GM10847 (cell line): ENCODE data around the gene KCNQ4.

Source experiments
- POLR2A ChIP-seq: IDR thresholded peaks from 2 replicates; pipeline ENCODE4 v1.6.1; 2011; ENCODE audit not compliant: insufficient read length; ENCODE audit errors: extremely low read depth

KCNQ4 gene

DNA sequence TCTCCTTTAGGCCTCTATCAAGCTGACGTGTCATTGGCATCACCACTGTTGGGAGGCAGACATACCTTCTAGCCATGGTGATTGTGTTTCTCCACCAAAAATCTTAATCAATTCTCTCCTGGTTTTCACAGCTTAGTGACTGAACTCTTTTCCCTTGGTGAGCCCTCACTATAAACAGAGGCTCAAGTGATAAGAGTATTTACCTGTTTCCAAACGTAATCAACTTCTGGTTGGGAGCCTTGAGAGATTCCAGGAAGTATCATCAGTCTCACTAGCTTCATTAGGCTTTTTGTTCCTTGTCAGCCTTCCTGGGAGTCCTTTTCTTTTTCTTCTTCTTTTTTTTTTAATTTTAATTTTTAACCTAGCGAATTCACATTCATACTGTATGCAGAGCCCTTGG lies 33.8 kb upstream of the KCNQ4 start:
- TF ChIP-seq POLR2A, result no peak

DNA sequence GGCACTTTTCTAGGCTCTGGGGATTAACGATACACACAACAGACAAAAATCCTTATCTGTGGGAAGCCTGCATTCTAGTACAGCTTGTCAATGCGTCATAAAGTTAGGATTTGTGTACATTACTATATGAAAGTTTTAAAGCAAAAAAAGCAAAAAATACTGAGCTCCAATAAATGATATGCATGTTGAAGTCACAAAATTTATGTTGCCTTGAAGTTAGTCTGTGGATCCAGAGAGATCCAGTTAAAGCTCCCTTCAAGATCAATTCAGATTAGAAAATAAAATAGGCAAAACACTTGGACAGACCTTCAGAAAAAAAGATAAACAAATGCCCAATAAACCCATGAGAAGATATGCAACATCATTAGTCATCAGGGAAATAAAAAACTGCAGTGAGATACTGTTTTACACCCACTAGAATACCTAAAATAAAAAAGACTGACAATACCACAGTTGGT lies 33.1 kb upstream of the KCNQ4 start:
- no peak for TF ChIP-seq POLR2A

GRCh38 chr1:40751802-40752201 lies 31.8 kb upstream of the KCNQ4 start:
- no peak for TF ChIP-seq POLR2A

- no peak for TF ChIP-seq POLR2A
These were observed 30.3 kb upstream of the KCNQ4 start for GRCh38 chr1:40753142-40753882.

DNA sequence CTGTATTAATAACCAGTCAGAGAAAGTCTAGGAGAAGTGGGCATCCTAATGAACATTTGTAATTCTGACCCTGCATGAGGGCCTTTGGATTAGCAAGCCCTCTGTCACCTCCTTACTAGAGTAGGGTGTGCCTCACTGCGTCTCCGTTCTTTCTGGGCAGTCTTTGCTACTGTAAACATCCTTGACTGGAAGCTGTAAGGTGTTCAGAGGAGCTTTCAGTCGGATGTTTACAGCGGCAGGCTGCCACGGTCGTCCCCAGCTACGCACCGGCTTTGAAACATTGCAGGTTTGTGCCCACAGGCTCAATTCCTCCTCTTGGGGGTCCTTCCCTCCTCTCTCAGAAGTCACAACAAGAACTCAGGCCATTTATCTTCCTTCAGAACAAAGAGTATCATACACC lies 29.4 kb upstream of the KCNQ4 start:
- no peak for TF ChIP-seq POLR2A

- TF ChIP-seq POLR2A, result no peak
These were observed 28.5 kb upstream of the KCNQ4 start for GRCh38 chr1:40755067-40755466.

DNA sequence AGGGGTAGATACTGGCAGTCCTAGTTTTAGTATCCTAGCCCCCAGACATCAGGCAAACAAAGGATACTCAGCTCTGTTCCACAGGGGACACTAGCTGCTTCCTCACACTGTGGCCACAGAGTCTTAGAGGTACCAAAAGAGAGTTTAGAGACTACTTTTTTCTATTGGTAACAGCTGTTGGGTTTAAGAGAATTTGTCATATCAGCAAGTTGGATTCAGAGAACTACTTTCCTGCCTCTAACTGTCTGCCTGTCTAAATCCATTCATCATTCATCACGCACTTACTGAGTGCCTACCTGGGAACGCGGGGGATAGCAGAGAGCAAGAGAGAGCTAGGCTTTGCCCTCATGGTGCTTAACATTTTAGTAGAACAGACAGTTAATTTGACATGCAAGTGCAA lies 27.1 kb upstream of the KCNQ4 start:
- no peak for TF ChIP-seq POLR2A

- TF ChIP-seq POLR2A, result no peak
These were observed 26.5 kb upstream of the KCNQ4 start for GRCh38 chr1:40757084-40757483.

DNA sequence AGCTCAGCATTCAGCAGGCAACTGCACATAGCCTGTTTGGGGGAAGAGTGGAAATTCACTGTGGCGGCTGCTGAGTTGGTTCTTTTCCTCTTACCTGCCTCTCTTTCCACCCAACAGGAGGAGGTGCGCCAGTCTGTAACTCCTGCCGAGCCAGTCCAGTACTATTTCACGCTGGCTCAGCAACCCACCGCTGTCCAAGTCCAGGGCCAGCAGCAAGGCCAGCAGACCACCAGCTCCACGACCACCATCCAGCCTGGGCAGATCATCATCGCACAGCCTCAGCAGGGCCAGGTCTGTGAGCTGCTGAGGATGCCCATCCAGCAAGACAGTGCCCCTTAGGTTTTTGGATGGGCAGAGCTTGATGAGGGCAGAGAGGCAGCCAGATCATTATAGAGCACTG lies 25.6 kb upstream of the KCNQ4 start:
- TF ChIP-seq POLR2A, result no peak

DNA sequence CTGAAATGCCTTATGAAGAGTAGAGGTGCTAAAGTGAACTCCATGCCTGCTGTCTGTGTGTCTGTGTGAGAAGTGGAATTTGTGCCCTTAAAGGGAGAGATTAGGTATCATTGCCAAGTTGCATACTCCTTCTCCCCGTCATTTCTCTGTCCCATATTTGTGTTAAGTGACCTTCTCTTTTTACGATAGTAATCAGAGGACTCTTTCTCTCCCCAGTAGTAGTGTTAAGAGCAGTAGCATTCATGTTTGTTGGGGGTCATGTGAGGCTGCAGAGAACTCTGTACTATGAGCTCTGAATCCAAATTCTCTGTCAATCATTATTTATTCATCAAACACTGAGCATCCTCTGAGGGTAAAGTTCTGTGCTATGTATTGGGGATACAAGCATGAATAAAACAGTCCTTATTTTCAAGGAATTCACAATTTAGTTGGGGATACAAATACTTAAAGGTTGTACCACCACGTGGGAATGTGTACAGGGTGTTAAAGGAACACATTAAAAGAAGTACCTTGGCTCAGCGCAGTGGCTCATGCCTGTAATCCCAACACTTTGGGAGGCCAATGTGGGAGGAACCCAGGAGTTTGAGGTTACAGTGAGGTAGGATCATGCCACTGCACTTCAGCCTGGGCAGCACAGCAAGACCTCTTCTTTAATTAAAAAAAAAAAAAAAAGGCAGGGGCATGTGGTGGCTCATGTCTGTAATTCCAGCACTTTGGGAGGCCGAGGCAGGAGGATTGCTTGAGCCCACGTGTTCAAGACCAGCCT lies 24.8 kb upstream of the KCNQ4 start:
- no peak for TF ChIP-seq POLR2A

DNA sequence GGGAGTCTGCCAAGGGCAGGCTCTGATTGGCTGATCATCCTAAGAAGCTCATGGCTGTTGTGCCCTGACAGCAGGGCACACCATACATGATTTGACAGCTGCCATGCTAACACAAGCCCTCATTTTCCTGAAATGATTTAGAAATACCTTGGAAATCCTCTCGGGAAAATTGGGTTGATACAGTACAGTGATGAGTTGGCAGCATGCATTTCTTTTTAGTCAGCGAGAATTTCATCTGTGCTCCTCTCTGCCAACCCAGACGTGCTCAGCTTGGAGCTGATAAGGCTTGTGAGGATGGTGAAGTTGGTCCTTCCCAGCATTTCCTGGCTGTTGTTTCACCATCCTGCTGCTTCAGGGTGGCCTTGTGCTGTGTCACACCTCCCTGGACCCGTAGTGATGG lies 22.6 kb upstream of the KCNQ4 start:
- TF ChIP-seq POLR2A, result no peak

DNA sequence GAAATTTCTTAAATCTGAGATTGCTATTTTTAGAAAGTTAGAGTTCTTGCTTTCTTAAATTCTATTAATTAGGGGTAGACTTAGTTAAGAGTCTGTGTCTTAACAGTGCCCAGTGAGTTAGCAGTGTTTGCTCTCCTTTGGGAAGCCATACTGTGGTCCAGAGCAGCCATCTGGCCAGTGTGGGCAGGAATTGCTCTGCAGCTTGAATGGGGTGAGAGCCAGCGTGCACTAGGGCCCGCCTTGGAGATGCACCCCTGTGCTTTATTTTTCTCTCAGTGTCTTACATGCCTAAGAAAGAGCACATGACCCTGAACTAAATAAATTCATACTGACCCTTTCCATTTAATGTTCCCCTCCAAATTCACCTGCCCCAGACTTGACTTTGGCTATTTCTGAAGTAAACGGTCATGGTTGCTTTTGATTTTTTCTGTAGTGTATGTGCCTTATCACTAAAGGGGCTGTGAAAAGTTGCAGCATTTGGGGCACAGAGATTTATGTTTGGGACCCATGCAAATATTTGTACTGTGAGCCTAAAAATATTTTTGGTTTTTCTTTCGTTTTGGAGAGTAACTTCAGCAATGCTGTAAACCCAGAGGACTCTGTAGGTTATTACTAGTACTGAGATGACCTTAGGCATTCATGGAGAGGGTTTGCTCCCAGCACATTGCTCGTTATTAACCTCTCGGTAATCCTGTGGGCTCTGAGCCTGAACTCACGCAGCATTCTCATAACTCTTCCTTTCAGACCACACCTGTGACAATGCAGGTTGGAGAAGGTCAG lies 21.3 kb upstream of the KCNQ4 start:
- TF ChIP-seq POLR2A, result no peak

GRCh38 chr1:40763742-40764532 lies 19.6 kb upstream of the KCNQ4 start:
- TF ChIP-seq POLR2A, result no peak

DNA sequence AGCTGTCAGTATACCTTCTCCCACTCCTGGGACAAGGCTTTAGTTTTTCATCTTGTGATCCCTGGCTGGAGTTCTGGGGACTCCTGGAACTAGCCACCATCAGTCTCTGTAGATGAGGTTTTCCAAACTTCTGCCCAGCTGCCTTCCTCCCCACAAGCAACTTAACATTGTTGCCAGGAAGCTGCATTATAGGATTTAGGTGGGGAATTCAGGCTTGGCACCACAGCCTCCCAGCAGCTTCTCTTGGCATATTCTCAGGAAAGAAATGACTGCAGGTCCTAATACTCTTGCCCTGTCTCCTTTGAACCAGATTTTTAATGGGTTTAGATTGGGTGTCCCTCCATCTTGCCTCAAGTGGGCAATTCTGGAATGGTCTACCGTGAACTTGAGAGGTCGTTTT lies 18.6 kb upstream of the KCNQ4 start:
- TF ChIP-seq POLR2A, result no peak

DNA sequence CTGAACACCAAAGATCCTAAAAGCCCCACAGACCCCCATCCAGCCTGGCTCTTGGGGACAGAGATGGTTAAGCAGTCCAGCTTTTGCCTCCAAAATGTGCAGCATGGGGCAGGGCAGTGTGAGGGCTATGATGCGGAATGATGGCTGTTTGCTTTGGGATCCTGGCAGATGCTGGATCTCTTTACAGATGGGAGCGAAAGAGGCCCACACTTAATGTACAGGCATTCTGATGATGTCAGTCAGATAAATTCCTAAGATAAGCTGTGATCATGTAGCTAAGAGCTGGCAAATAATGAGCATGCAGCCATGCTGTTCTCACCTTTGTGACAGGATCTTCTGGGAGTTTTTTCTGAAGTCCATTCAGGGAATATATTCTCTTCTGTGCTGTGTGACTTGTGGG lies 17.6 kb upstream of the KCNQ4 start:
- no peak for TF ChIP-seq POLR2A
